ENCODE results near the gene TRPM2.
"Not testable (repeated sequence)": the region's sequence is repeated elsewhere in the genome, so short reads cannot be mapped to it uniquely, and the experiment has no call there.

DNA sequence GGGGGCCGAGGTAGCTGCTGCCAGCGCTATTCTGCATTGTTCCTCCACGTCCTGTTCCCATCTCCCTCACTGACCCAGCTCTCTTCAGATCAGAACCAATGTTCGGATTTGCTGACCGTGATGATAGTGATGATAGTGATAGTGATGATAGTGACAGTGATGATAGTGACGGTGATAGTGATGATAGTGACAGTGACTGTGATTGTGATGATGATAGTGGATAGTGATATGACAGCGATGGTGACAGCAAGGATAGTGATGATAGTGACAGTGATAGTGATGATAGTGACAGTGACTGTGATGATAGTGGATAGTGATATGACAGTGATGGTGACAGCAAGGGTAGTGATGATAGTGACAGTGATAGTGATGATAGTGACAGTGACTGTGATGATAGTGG lies 51.1 kb downstream of the TRPM2 start:
- TF ChIP-seq, protein P1, sequence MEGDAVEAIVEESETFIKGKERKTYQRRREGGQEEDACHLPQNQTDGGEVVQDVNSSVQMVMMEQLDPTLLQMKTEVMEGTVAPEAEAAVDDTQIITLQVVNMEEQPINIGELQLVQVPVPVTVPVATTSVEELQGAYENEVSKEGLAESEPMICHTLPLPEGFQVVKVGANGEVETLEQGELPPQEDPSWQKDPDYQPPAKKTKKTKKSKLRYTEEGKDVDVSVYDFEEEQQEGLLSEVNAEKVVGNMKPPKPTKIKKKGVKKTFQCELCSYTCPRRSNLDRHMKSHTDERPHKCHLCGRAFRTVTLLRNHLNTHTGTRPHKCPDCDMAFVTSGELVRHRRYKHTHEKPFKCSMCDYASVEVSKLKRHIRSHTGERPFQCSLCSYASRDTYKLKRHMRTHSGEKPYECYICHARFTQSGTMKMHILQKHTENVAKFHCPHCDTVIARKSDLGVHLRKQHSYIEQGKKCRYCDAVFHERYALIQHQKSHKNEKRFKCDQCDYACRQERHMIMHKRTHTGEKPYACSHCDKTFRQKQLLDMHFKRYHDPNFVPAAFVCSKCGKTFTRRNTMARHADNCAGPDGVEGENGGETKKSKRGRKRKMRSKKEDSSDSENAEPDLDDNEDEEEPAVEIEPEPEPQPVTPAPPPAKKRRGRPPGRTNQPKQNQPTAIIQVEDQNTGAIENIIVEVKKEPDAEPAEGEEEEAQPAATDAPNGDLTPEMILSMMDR (IDR thresholded peaks at IDR 0.05), result not testable (repeated sequence)
- not testable (repeated sequence) for TF ChIP-seq POLR2A (IDR thresholded peaks at IDR 0.05)
